Measurements from ENCODE around the gene DSG2. TPM values are rescaled to one million over a fixed set of nuclear protein-coding genes. Genes with fewer than 3 reads are reported as not detected.

DSG2 gene
- total and polyA plus RNA-seq, 5 experiments from 2014 or later, result 0.08 to 0.30 (median 0.13) TPM; not detected in 1

GRCh38 chr18:31572368-31572767 lies 74.4 kb downstream of the DSG2 start:
- H3K27me3 Mint-ChIP-seq, result peaks cover 0 to 2% (median 0%) of the 10 kb centered on the region in 5 donors
- ATAC-seq, result no peak
- no peaks in the 10 kb centered on the region for H3K4me1 Mint-ChIP-seq
- H3K9me3 Mint-ChIP-seq, result no peaks in the 10 kb centered on the region
- no peak overlapping the region for H3K4me3 Mint-ChIP-seq
- H3K36me3 Mint-ChIP-seq, result no peaks in the 10 kb centered on the region
- no peak overlapping the region for H3K27ac Mint-ChIP-seq
- POLR2A ChIA-PET, result no interaction called here
- DNase-seq, result no peak

GRCh38 chr18:31573051-31573450 lies 75.1 kb downstream of the DSG2 start:
- ATAC-seq (no peak), DNase-seq (no peak)
- POLR2A ChIA-PET, result no interaction called here
- H3K36me3 Mint-ChIP-seq, result no peaks in the 10 kb centered on the region
- no peaks in the 10 kb centered on the region for H3K4me1 Mint-ChIP-seq
- H3K4me3 Mint-ChIP-seq, result no peak overlapping the region
- H3K9me3 Mint-ChIP-seq, result no peaks in the 10 kb centered on the region
- no peak overlapping the region for H3K27ac Mint-ChIP-seq
- peaks cover 0 to 2% (median 0%) of the 10 kb centered on the region in 5 donors for H3K27me3 Mint-ChIP-seq

- Mint-ChIP-seq H3K36me3 (no peaks in the 10 kb centered on the region), H3K27me3 (peaks cover 0 to 2% (median 0%) of the 10 kb centered on the region in 5 donors), H3K9me3 (no peaks in the 10 kb centered on the region), H3K4me3 (no peak overlapping the region), H3K27ac (no peak overlapping the region), H3K4me1 (no peaks in the 10 kb centered on the region)
- no peak for ATAC-seq
- POLR2A ChIA-PET, result no interaction called here
- DNase-seq, result no peak
Measured at GRCh38 chr18:31574359-31574758, 76.4 kb downstream of the DSG2 start.

DNA sequence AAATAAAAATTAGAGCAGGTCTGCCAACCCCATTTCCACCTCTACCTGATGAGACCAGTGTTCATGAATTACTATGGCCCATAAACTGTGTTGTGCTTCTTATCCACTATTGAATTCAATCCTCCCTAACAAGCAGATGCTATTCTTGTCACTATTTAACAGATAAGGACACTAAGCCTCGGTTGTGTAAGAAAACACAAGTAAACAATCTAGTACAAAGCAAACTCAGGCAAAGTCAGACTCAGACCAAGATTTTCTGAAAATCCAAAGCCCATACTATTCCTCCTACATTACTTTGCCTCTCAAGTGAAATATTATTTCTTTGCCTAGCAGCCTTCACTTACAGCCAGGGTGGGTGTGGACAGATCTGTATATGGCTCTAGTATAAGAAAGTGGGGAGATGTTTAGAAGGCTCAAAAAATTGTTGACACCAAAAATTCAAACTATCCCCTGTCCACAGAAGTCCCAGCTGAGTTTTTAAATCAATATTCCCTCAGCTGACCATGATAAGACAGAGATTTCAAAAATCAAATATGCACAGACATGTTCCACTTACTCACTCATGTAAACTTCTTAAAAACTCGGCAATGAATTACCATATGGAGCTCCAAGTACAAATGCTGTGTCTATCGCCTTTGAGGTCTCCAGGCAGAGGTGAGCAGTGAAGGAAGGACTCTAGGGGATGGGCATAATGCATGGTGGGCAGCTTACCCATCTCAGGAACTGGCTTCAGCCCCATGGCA lies 77.7 kb downstream of the DSG2 start:
- Mint-ChIP-seq H3K4me3 (no peak overlapping the region), H3K9me3 (no peaks in the 10 kb centered on the region), H3K27ac (no peak overlapping the region), H3K36me3 (no peaks in the 10 kb centered on the region), H3K27me3 (peaks cover 0 to 2% (median 0%) of the 10 kb centered on the region in 5 donors), H3K4me1 (no peaks in the 10 kb centered on the region)
- ATAC-seq (no peak), DNase-seq (no peak)
- POLR2A ChIA-PET, result no interaction called here

DNA sequence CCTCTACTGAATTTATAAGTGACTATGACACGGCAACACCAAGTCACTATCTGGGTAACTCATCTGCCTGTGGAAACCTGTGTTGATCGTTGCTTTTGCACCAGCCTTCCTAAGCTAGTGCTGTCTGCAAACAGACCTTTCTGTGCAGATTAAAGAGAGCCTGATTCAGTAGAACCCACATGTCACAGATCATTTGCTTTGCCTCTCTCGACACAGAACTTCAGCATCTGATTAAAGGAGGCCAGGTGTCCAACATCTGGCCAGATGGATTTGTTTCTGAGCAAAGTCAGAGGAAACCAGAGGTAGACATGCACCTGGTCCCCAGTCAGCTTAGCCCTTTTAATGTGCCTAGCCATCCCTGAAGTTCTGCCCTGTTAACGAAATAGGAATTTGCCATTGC lies 78.7 kb downstream of the DSG2 start:
- H3K27ac Mint-ChIP-seq, result no peak overlapping the region
- peaks cover 0 to 2% (median 0%) of the 10 kb centered on the region in 5 donors for H3K27me3 Mint-ChIP-seq
- H3K4me3 Mint-ChIP-seq, result no peak overlapping the region
- H3K9me3 Mint-ChIP-seq, result no peaks in the 10 kb centered on the region
- no peaks in the 10 kb centered on the region for H3K4me1 Mint-ChIP-seq
- ATAC-seq (no peak), DNase-seq (no peak)
- POLR2A ChIA-PET, result no interaction called here
- H3K36me3 Mint-ChIP-seq, result no peaks in the 10 kb centered on the region

DNA sequence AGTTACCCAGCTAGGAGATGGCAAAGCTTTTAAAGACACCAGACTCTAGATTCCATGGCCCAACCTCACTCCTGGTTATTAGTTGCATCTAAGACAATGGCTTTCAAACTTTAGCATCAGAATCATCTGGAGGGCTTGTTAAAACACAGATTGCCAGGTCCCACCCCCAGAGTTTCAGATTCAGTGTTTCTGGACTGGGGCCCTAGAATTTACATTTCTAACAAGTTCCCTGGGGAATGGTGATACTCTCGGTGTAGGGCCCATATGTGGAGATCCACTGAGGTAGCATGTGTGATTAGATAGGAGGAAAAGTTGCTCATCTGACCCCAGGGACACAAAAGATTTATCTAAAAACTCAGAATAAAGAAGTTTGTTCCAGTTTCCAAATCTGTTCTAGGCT lies 79.2 kb downstream of the DSG2 start:
- Mint-ChIP-seq H3K4me1 (no peaks in the 10 kb centered on the region), H3K27ac (no peak overlapping the region), H3K9me3 (no peaks in the 10 kb centered on the region), H3K27me3 (peaks cover 0 to 2% (median 0%) of the 10 kb centered on the region in 5 donors), H3K36me3 (no peaks in the 10 kb centered on the region), H3K4me3 (no peak overlapping the region)
- no peak for DNase-seq
- POLR2A ChIA-PET, result no interaction called here
- no peak for ATAC-seq

DNA sequence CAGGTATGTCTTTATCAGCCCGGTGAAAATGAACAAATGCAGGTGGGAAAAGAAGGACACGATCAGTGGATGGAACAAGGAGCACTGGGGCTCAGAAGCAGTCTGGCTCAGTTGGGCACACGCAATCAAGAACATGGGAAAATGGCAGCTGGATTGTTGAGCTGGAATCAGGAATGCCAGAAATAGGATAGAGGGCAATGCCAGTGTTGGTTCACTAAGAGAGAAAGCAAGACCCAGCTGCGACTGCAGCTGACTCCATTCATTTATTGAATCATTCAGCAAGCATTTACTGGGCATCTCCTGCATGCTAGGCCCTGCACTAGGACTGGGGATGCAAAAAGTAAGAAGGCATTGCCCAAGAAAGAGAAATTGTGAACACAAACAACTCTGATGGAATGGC lies 80.1 kb downstream of the DSG2 start:
- no peaks in the 10 kb centered on the region for H3K4me1 Mint-ChIP-seq
- H3K36me3 Mint-ChIP-seq, result no peaks in the 10 kb centered on the region
- no peaks in the 10 kb centered on the region for H3K9me3 Mint-ChIP-seq
- H3K27me3 Mint-ChIP-seq, result peaks cover 0 to 1% (median 0%) of the 10 kb centered on the region in 5 donors
- no peak for DNase-seq
- no peak overlapping the region for H3K4me3 Mint-ChIP-seq
- POLR2A ChIA-PET, result no interaction called here
- ATAC-seq, result no peak
- H3K27ac Mint-ChIP-seq, result no peak overlapping the region

DNA sequence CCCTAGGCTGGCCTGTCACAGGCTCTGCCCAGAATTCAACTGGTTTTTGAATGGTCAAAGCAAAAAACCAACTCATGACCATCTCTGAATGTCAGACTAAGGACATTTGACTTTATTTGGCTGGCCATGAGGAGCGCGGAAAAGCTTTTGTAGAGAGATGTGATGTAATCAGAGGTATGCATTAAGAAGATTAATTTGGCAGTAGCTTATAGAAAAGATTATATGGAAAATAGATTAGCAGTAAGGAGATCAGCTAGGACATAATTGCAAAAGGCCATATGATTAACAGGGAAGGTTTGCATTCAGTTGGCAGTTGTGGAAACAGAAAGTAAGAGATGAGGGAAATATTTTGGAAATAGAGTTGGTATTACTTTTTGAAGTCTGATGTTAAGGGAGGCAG lies 81.4 kb downstream of the DSG2 start:
- H3K36me3 Mint-ChIP-seq, result no peaks in the 10 kb centered on the region
- H3K27me3 Mint-ChIP-seq, result peaks cover 0 to under 1% (median 0%) of the 10 kb centered on the region in 5 donors
- POLR2A ChIA-PET, result no interaction called here
- no peak overlapping the region for H3K4me3 Mint-ChIP-seq
- no peaks in the 10 kb centered on the region for H3K9me3 Mint-ChIP-seq
- no peak for ATAC-seq
- DNase-seq, result no peak
- H3K4me1 Mint-ChIP-seq, result no peaks in the 10 kb centered on the region
- H3K27ac Mint-ChIP-seq, result no peak overlapping the region

- Mint-ChIP-seq H3K27ac (no peak overlapping the region), H3K4me1 (no peaks in the 10 kb centered on the region), H3K36me3 (no peaks in the 10 kb centered on the region), H3K4me3 (no peak overlapping the region), H3K9me3 (no peaks in the 10 kb centered on the region), H3K27me3 (peaks cover 0 to 8% (median 0%) of the 10 kb centered on the region in 5 donors)
- POLR2A ChIA-PET, result no interaction called here
- no peak for ATAC-seq
- no peak for DNase-seq
Measured at GRCh38 chr18:31581498-31582197, 83.7 kb downstream of the DSG2 start.

DNA sequence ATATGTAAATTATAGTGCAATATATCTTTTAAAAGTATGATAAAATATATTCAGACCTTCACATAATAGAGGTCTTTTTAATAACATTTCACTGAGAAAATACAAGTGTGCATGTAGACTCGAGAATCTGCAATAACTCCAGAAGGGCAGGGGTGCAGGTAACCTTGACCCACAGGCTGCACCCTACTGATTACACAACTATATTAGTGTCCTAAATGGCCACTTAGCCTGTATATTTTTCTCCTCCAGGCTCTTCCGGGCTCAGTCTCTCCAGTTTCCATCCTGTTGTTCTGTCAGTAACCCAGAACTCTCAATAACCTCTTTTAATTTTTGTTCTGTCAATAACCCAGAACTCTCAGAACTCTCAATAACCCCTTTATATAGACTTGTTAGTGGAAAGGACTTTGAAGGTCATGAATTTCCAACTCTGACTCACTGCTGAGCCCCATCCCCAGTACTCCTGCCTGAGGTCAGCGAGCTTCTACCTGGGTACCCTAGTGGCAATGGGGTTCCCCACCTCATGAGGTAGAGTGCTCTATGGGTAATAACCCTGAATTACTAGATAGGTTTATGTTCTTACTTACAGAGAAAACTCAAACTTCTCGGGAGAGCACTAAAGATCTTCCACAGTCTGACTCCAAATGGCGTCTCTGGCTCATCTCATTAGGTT lies 85.3 kb downstream of the DSG2 start:
- Mint-ChIP-seq H3K27ac (no peak overlapping the region), H3K36me3 (no peaks in the 10 kb centered on the region), H3K9me3 (no peaks in the 10 kb centered on the region), H3K4me3 (no peak overlapping the region), H3K27me3 (peaks cover 0 to 8% (median 0%) of the 10 kb centered on the region in 5 donors), H3K4me1 (no peaks in the 10 kb centered on the region)
- ATAC-seq, result no peak
- POLR2A ChIA-PET, result no interaction called here
- no peak for DNase-seq

DNA sequence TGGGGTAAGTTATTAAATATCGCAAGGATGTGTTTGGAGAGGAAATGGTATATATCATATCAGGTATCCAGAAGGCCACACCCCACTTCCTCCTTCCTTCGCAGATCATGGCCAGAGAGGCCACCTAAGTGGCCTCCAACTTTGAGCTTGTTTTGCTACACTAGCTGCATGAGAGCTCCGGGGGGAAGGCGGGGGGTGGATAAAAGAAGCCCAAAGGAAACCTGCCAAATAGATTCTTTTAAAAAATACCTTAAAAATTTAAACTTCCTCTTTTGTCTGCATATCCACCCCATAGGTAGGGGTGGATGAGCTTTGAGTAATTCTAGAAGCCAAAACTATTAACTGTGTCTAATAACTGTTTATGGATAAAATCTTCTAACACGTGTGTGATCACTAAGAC lies 88.0 kb downstream of the DSG2 start:
- peaks cover 0 to 15% (median 1%) of the 10 kb centered on the region in 5 donors for H3K27me3 Mint-ChIP-seq
- no peak overlapping the region for H3K4me3 Mint-ChIP-seq
- no peaks in the 10 kb centered on the region for H3K4me1 Mint-ChIP-seq
- DNase-seq, result no peak
- no peaks in the 10 kb centered on the region for H3K36me3 Mint-ChIP-seq
- H3K27ac Mint-ChIP-seq, result no peak overlapping the region
- no peak for ATAC-seq
- H3K9me3 Mint-ChIP-seq, result no peaks in the 10 kb centered on the region
- POLR2A ChIA-PET, result no interaction called here

DNA sequence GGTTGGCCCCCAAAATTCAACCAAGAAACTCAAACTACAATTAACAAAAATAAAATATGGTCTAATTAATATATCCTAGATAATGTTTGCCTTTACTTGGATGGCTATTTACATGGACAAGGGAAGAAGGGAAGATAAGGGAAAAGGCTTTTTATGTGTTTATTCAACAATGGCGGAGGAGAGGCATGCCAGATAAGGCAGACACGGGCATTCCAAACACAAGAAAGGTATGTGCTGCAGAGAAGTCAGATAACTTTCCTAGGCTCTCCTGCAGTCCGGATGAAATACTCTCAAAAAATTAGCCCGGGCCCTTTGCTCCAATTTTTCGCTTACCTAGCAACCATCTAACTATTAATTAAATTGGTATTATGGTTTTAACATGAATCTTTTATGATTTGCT lies 88.6 kb downstream of the DSG2 start:
- H3K4me3 Mint-ChIP-seq, result no peak overlapping the region
- DNase-seq, result no peak
- POLR2A ChIA-PET, result no interaction called here
- H3K27ac Mint-ChIP-seq, result no peak overlapping the region
- H3K27me3 Mint-ChIP-seq, result peaks cover 0 to 18% (median 1%) of the 10 kb centered on the region in 5 donors
- H3K4me1 Mint-ChIP-seq, result no peaks in the 10 kb centered on the region
- H3K9me3 Mint-ChIP-seq, result no peaks in the 10 kb centered on the region
- ATAC-seq, result no peak
- no peaks in the 10 kb centered on the region for H3K36me3 Mint-ChIP-seq

- H3K27me3 Mint-ChIP-seq, result peaks cover under 1 to 19% (median 1%) of the 10 kb centered on the region in 5 donors
- no peaks in the 10 kb centered on the region for H3K36me3 Mint-ChIP-seq
- H3K4me3 Mint-ChIP-seq, result no peak overlapping the region
- ATAC-seq (no peak), DNase-seq (no peak)
- POLR2A ChIA-PET, result no interaction called here
- H3K4me1 Mint-ChIP-seq, result no peaks in the 10 kb centered on the region
- no peak overlapping the region for H3K27ac Mint-ChIP-seq
- H3K9me3 Mint-ChIP-seq, result no peaks in the 10 kb centered on the region
Measured at GRCh38 chr18:31587529-31587928, 89.6 kb downstream of the DSG2 start.

All from naive thymus-derived CD8-positive, alpha-beta T cell (primary cell).